SH-SY5Y (cell line): ENCODE data around the gene TSPAN4.

Experiments used
- GATA2 ChIP-seq: IDR thresholded peaks from 2 replicates; pipeline ENCODE4 v1.6.1; 2011; ENCODE audit warnings: mild to moderate bottlenecking, low read depth, low read length
- GATA3 ChIP-seq: IDR thresholded peaks from 2 replicates; pipeline ENCODE4 v1.6.1; 2011; ENCODE audit warnings: low read depth, mild to moderate bottlenecking, low read length, moderate library complexity

DNA sequence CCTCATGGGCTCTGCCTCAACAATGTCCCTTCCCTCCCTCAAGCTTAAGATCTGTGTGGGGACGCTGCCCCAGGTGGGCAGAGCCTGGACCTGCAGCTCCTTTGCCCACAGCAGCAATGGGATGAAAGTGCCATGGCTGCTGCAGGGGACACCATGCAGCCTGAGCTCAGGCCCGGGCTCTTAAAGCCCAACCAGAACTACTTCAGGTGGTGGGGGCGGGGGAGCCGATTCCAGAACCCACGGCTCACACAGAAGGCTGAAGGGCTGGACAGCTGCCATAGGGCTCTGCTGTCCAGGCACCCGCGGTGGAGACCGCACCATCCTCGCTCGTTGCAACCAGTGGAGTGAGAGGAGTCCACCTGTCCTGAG is 55.5 kb downstream of the TSPAN4 start:
- no peak for TF ChIP-seq GATA3
- no peak for TF ChIP-seq GATA2
